IPS DF 4.7 (cell line): Measurements from ENCODE around the gene CKMT2.
"Not testable (repeated sequence)": the region's sequence is repeated elsewhere in the genome, so short reads cannot be mapped to it uniquely, and the experiment has no call there.

Experiments
- DNase-seq: peaks from one replicate; pipeline ENCODE4 v3.0.0-alpha.2; 2013; ENCODE audit warnings: low spot score; ENCODE audit errors: extremely low read depth

The CKMT2 gene

GRCh38 chr5:81249240-81249639 lies 16.1 kb downstream of the CKMT2 start:
- DNase-seq: no peak

GRCh38 chr5:81250004-81250403 lies 16.9 kb downstream of the CKMT2 start:
- DNase-seq: no peak

- DNase-seq: no peak
These were observed 18.8 kb downstream of the CKMT2 start for GRCh38 chr5:81251922-81252321.

- DNase-seq: no peak
These were observed 19.8 kb downstream of the CKMT2 start for GRCh38 chr5:81252904-81253303.

GRCh38 chr5:81253875-81254274 lies 20.8 kb downstream of the CKMT2 start:
- no peak for DNase-seq

- no peak for DNase-seq
These were observed 21.9 kb downstream of the CKMT2 start for GRCh38 chr5:81254886-81255559.

GRCh38 chr5:81256766-81257165 lies 23.6 kb downstream of the CKMT2 start:
- no peak for DNase-seq

GRCh38 chr5:81262796-81263195 lies 29.7 kb downstream of the CKMT2 start:
- not testable (repeated sequence) for DNase-seq

- no peak for DNase-seq
These were observed 32.0 kb downstream of the CKMT2 start for GRCh38 chr5:81265101-81265500.

- DNase-seq: no peak
These were observed 35.5 kb downstream of the CKMT2 start for GRCh38 chr5:81268521-81269196.

- DNase-seq: no peak
These were observed 36.8 kb downstream of the CKMT2 start for GRCh38 chr5:81269751-81270393.

- DNase-seq: not testable (repeated sequence)
These were observed 37.4 kb downstream of the CKMT2 start for GRCh38 chr5:81270394-81271027.

GRCh38 chr5:81283976-81284375 lies 50.9 kb downstream of the CKMT2 start:
- DNase-seq: no peak

- no peak for DNase-seq
These were observed 53.0 kb downstream of the CKMT2 start for GRCh38 chr5:81286059-81286617.

GRCh38 chr5:81288021-81288433 lies 54.9 kb downstream of the CKMT2 start:
- no peak for DNase-seq

- no peak for DNase-seq
These were observed 57.0 kb downstream of the CKMT2 start for GRCh38 chr5:81290146-81290545.

GRCh38 chr5:81292130-81292529 lies 59.0 kb downstream of the CKMT2 start:
- no peak for DNase-seq

- not testable (repeated sequence) for DNase-seq
These were observed 60.9 kb downstream of the CKMT2 start for GRCh38 chr5:81294021-81294420.

GRCh38 chr5:81297531-81297930 lies 64.4 kb downstream of the CKMT2 start:
- DNase-seq: no peak

GRCh38 chr5:81300921-81301270 lies 67.8 kb downstream of the CKMT2 start:
- no peak for DNase-seq

GRCh38 chr5:81301271-81302015 lies 68.3 kb downstream of the CKMT2 start, which contains the start of gene ZCCHC9:
ZCCHC9 (plus strand) TSS chr5:81301587; CDS start chr5:81304758, 3,171 bp downstream.
- peak; percentile 89 for DNase-seq
